Right lobe of liver (tissue), 6 donors: ENCODE results near the gene CADM2. TPM values are rescaled to one million over a fixed set of nuclear protein-coding genes. Genes with fewer than 3 reads are reported as not detected.

ENCODE experiments used
- ATAC-seq, 4 donors: fragments of 200-7000 bp; cut with Tn5 transposase; one replicate each; pipeline ENCODE4 v1.9.1; 2020; ENCODE audit warnings: mild to moderate bottlenecking in 4 of 4, moderate library complexity in 4 of 4
- DNase-seq, 3 donors: peaks; one replicate each; pipeline ENCODE4 v3.0.0-alpha.2; 2020
- H3K27ac ChIP-seq, 3 donors: fragments of 200-600 bp; one replicate each; pipeline ENCODE4 v1.8.0; 2022
- H3K27me3 ChIP-seq, 2 donors: fragments of 200-600 bp; one replicate each; pipeline ENCODE4 v1.8.0; 2022
- H3K36me3 ChIP-seq, 4 donors: fragments of 200-600 bp; sonication (generic) in 1 of 4; one replicate each; pipeline versions ENCODE4 v1.5.1 to v1.8.0; 2017 to 2022; ENCODE audit warnings: control low read depth in 1 of 4
- H3K4me1 ChIP-seq, 4 donors: fragments of 200-600 bp; sonication (generic) in 1 of 4; one replicate each; pipeline versions ENCODE4 v1.5.1 to v1.8.0; 2017 to 2022; ENCODE audit warnings: control low read depth in 1 of 4
- H3K4me3 ChIP-seq, 3 donors: fragments of 200-600 bp; one replicate each; pipeline ENCODE4 v1.8.0; 2022
- H3K9me3 ChIP-seq, 4 donors: fragments of 200-600 bp; sonication (generic) in 1 of 4; one replicate each; pipeline versions ENCODE4 v1.5.1 to v1.8.0; 2017 to 2022; ENCODE audit warnings: control low read depth in 1 of 4
- CTCF ChIP-seq, 4 donors: fragments of 200-600 bp in 3 of 4; fragments of 450-650 bp in 1 of 4; IDR thresholded peaks; one replicate each; pipeline versions ENCODE4 v1.5.1 to v1.8.0; 2016 to 2022; ENCODE audit warnings: antibody characterized with exemption in 4 of 4, mild to moderate bottlenecking in 2 of 4
- POLR2A ChIP-seq: fragments of 450-650 bp; IDR thresholded peaks from one replicate; pipeline ENCODE4 v1.6.1; 2017; ENCODE audit warnings: antibody characterized with exemption, mild to moderate bottlenecking
- WGBS: methylation state at CpG from one replicate; pipeline ENCODE4 v1.1.6; 2018; ENCODE audit warnings: low coverage, low lambda C conversion rate; ENCODE audit not compliant: insufficient coverage; ENCODE audit errors: missing lambda C conversion rate; 5-methylcytosine and 5-hydroxymethylcytosine counted together
- intact Hi-C, 2 donors: fragments of 100-400 bp; cut with DNase I; formaldehyde crosslinking; loops; one replicate each; pipeline versions ENCODE4 v1.11.2 to v1.14.1; 2022
- total RNA-seq, 6 experiments: library from RNA; depleted of rRNA in 2 of 6; stranded (reverse); fragments of >200 nt in 2 of 6; fragmentation: NEBNext Ultra II Directional in 3 of 6; extraction: Animal tissue kit (Norgen Biotek cat#: 25700) in 3 of 6; gene quantifications; one replicate each; pipeline versions ENCODE4 v1.1.0 to v1.2.4, GENCODE V29; 2016 to 2023
- donor health status: DM: no; HTN: yes; CAD: no.
- donor health status: DM: no; HTN: no; CAD: no.
- donor health status: DM: no; HTN: no; CAD: no.
- donor health status: DM: no; HTN: yes; CAD: no.
- donor health status: DM: no; HTN: yes; CAD: no.

The CADM2 gene
- total RNA-seq, 6 experiments from 2014 or later = under 0.01 to 1.7 (median 0.15) TPM

- Histone ChIP-seq H3K4me1 (no peaks in the 10 kb centered on the region), H3K27ac (no peak overlapping the region), H3K27me3 (no peaks in the 10 kb centered on the region), H3K9me3 (no peaks in the 10 kb centered on the region), H3K36me3 (no peaks in the 10 kb centered on the region), H3K4me3 (no peak overlapping the region)
- intact Hi-C loops = no loop called here
- DNase-seq = no peak
- WGBS = 43% methylated on average over 2 of the region's 2 CpGs
- TF ChIP-seq POLR2A (no peak), CTCF (IDR thresholded peaks at IDR 0.05) (no peak)
- no peak for ATAC-seq
These were observed 474.5 kb downstream of the CADM2 start for GRCh38 chr3:85433319-85433718.

DNA sequence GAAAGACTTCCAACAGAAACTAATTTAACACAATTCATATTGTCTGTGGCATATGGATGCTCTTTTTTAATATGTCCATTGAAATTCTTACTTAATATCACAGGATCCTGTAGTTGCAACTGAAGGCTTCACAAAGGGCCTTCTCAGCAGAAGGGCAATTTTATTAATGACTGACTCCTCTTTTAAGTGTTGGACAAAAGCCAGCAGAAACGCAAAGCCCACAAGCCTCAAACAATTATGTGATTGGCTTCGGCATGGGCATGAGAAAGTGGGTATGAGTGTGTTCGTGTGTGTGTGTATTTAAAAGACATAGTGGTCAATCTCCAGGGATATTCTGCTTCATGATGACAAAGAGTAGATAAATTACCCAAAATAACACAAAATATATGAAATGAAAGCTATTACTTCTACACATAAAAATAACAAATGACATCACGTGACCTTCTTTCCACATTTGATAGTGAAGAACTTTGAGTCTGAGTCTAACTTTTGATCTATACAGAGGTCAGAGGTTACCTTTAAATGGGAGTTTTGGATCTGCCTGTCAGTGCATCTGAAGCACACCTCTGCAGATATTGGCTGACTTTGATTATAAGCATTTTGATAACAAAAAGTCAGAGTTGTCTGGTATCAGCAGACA lies 496.9 kb downstream of the CADM2 start:
- no peak overlapping the region for H3K27ac ChIP-seq
- H3K27me3 ChIP-seq = no peaks in the 10 kb centered on the region
- TF ChIP-seq CTCF (IDR thresholded peaks at IDR 0.05) = no peak
- TF ChIP-seq POLR2A = no peak
- DNase-seq = no peak
- H3K4me1 ChIP-seq = no peaks in the 10 kb centered on the region
- WGBS = 60% methylated on average over 4 of the region's 4 CpGs
- no peaks in the 10 kb centered on the region for H3K36me3 ChIP-seq
- intact Hi-C loops = no loop called here
- H3K9me3 ChIP-seq = no peaks in the 10 kb centered on the region
- ATAC-seq = no peak
- H3K4me3 ChIP-seq = no peak overlapping the region

GRCh38 chr3:85474241-85474640 lies 515.5 kb downstream of the CADM2 start:
- no peak for DNase-seq
- intact Hi-C loops = no loop called here

GRCh38 chr3:85475346-85475745 lies 516.6 kb downstream of the CADM2 start:
- H3K4me3 ChIP-seq = no peak overlapping the region
- H3K36me3 ChIP-seq = no peaks in the 10 kb centered on the region
- ATAC-seq (no peak), DNase-seq (no peak)
- H3K9me3 ChIP-seq = no peaks in the 10 kb centered on the region
- H3K27me3 ChIP-seq = no peaks in the 10 kb centered on the region
- H3K27ac ChIP-seq = no peak overlapping the region
- intact Hi-C loops = no loop called here
- WGBS = 72% methylated on average over 2 of the region's 2 CpGs
- no peaks in the 10 kb centered on the region for H3K4me1 ChIP-seq
- TF ChIP-seq CTCF (IDR thresholded peaks at IDR 0.05) = no peak
- TF ChIP-seq POLR2A = no peak

More at GRCh38 chr3:85474241-85474640, 515.5 kb downstream of the CADM2 start:
- H3K36me3 ChIP-seq = no peaks in the 10 kb centered on the region
- no peak overlapping the region for H3K27ac ChIP-seq
- TF ChIP-seq POLR2A (no peak), CTCF (IDR thresholded peaks at IDR 0.05) (no peak)
- WGBS = 72% methylated on average over 4 of the region's 4 CpGs
- ATAC-seq = no peak
- no peaks in the 10 kb centered on the region for H3K4me1 ChIP-seq
- H3K27me3 ChIP-seq = no peaks in the 10 kb centered on the region
- H3K4me3 ChIP-seq = no peak overlapping the region
- no peaks in the 10 kb centered on the region for H3K9me3 ChIP-seq
